GM19328 (cell line): ENCODE results near the gene MSH4.
"Not testable (repeated sequence)": the region's sequence is repeated elsewhere in the genome, so short reads cannot be mapped to it uniquely, and the experiment has no call there.

Experiments used
- ATAC-seq: cut with Tn5 transposase; IDR thresholded peaks from one replicate; pipeline ENCODE4 v1.9.1; 2021; ENCODE audit warnings: mild to moderate bottlenecking, moderate library complexity; ENCODE audit not compliant: unreplicated experiment

Gene MSH4

GRCh38 chr1:75796376-75797272, at the start of gene MSH4:
MSH4 (plus strand) TSS chr1:75796882; CDS start chr1:75796986, 104 bp downstream.
- no peak for ATAC-seq

- ATAC-seq: not testable (repeated sequence)
Observed at GRCh38 chr1:75757210-75757609, 39.5 kb upstream of the MSH4 start.

DNA sequence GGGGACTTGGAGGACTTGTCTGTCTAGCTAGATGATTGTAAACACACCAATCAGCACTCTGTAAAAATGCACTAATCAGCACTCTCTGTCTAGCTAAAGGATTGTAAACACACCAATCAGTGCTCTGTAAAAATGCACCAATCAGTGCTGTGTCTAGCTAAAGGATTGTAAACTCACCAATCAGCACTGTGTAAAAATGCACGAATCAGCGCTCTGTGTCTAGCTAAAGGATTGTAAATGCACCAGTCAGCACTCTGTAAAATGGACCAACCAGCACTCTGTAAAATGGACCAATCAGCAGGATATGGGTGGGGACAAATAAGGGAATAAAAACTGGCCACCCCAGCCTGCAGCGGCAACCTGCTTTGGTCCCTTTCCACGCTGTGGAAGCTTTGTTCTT, 38.1 kb upstream of the MSH4 start:
- ATAC-seq: not testable (repeated sequence)

- no peak for ATAC-seq
Observed at GRCh38 chr1:75764057-75764655, 32.5 kb upstream of the MSH4 start.

DNA sequence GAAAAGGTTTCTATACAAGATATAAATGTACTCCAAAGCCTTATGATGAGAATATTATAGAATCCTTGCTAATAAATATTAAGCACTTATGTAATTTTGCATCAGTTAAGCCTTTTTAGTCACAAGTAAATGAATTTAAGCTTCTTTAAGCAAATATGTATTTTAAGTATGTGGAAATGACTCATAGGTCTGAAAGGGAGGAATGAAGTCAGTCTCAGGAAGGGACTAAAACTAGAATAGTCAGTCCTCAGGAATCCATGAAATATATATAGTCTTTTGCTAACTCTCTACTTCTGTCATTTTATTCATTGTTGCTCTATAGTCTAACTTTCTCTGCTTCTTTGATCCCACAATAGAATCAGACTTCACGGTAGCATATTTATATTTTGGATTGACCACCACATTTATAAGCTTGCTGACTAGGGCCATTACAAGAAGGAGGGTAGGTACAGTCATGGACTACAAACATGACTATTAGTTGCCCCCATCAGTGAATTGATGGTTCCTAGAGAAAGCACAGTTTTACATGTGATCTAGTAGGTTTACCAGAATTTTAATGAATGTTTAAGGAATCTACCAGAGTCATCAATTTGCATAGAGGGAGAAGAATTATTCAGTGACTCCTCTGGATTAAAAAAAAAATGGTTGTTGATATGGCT, 30.9 kb upstream of the MSH4 start:
- ATAC-seq: no peak

DNA sequence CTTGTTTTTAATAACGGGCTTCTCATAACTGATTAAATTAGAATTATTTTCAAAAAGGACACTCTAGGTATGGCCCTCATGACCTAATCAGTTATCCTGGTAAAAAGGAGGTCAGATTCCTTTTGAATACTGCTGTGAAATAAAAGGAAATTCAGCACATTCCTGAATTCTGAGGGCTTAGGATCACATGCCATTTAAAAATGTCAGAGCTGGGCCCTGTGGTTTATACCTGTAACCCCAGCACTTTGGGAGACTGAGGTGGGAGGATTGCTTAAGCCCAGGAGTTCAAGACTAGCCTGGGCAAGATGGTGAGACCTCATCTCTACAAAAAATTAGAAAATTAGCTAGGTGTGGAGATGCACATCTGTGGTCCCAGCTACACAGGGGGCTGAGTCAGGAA, 28.7 kb upstream of the MSH4 start:
- no peak for ATAC-seq

DNA sequence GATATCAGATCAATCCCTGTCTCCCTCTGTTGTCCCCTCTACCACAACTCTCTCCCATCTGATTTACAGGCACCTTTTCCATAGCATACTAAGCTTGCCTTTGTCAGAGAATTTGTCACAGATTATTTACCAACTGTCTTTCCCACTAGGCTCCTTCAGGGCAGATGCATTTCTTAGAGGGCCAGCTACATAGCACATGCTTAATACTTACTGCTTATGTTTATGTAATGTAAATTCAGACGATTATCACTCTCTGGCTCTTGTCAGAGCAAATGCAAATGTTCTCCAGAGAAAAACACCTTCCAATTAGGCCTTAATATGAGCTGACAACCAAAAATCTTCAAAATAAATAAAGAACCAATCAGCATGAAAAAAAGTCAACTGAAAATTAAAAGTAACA, 25.9 kb upstream of the MSH4 start:
- no peak for ATAC-seq

- no peak for ATAC-seq
Observed at GRCh38 chr1:75771978-75772377, 24.7 kb upstream of the MSH4 start.

- ATAC-seq: not testable (repeated sequence)
Observed at GRCh38 chr1:75777812-75778211, 18.9 kb upstream of the MSH4 start.

GRCh38 chr1:75778694-75779093, 18.0 kb upstream of the MSH4 start:
- ATAC-seq: not testable (repeated sequence)

- ATAC-seq: not testable (repeated sequence)
Observed at GRCh38 chr1:75780183-75780582, 16.5 kb upstream of the MSH4 start.

- not testable (repeated sequence) for ATAC-seq
Observed at GRCh38 chr1:75783920-75784319, 12.8 kb upstream of the MSH4 start.

DNA sequence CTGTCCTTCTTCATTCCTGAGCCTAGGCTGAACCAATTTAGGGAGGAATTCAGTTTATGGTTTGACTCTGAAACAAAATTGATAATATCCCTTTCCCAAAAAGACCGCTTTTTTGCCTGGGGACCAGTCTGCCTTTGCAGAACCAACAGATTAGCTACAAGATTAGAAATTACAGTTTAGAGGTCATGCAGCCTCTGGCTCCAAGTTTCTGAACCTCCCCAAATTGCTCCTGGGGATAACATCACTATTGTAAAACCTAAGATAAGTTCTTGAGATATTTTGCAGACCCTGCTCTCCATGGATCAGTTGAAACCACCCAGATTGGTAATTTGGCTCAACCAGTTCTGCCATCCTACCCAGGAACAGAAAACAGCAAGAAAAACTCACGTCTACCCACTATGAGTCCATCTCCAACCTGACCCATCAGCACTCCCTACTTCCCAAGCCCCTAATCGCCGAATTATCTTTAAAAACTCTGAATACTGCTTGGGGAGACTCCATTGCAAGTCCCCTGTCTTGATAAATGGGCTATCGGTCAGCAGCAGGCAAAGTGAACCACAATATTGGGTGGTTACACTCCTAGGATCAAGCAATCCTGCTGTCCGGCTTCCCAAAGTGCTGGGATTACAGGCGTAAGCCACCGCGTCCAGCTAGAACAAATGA, 11.2 kb upstream of the MSH4 start:
- ATAC-seq: peak; percentile 12

- peak; percentile 51 for ATAC-seq
Observed at GRCh38 chr1:75785983-75786853, 10.5 kb upstream of the MSH4 start, which contains the start of gene RABGGTB. RABGGTB (plus strand) TSS chr1:75786256; CDS start chr1:75786272, 16 bp downstream.

GRCh38 chr1:75786901-75787493, 9.7 kb upstream of the MSH4 start:
- ATAC-seq: no peak

GRCh38 chr1:75787524-75787923, 9.2 kb upstream of the MSH4 start:
- no peak for ATAC-seq

- no peak for ATAC-seq
Observed at GRCh38 chr1:75789988-75790387, 6.7 kb upstream of the MSH4 start.

DNA sequence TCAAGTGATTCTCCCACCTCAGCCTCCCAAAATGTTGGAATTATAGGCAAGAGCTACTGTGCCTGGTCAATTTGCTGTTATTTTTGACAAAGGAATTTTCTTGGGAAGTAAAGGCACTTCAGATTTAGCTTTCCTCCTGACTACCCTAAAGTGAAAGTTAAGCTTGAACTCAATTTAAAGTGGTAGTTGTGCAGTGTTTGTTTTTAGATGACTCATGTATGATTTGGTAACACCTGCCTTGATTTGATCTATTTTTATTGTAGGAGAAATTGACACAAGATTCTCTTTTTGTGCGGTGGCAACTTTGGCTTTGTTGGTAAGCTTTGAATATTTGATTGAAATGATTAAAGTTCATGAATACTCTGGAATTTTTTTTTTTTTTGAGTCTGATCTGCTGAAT, 5.7 kb upstream of the MSH4 start:
- no peak for ATAC-seq

- ATAC-seq: no peak
Observed at GRCh38 chr1:75792091-75792490, 4.6 kb upstream of the MSH4 start.

DNA sequence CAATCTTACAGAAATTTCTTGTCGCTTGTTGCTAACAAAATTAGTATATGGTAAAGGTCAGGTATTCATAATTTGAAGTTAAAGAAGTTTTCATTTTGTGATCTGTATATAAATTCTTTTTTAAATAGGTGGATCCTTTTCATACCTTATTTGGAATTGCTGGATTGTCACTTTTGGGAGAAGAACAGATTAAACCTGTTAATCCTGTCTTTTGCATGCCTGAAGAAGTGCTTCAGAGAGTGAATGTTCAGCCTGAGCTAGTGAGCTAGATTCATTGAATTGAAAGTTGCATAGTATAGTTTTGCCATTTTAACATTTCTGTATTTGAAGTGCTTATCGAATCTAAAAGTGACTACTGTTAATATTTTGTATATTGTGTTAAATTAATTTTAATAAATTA, 2.3 kb upstream of the MSH4 start:
- no peak for ATAC-seq
